CD4-positive, alpha-beta T cell (primary cell): ENCODE results near the gene ATP2B2. TPM values are rescaled to one million over a fixed set of nuclear protein-coding genes. Genes with fewer than 3 reads are reported as not detected.

ENCODE experiments used
- ATAC-seq: fragments of 200-7000 bp; cut with Tn5 transposase; one replicate; pipeline ENCODE4 v1.10.0; 2022; ENCODE audit warnings: mild to moderate bottlenecking; ENCODE audit not compliant: poor library complexity
- CTCF ChIA-PET: fragments of 350-600 bp; sonication (Branson Sonifier 250); formaldehyde crosslinking; loops from one replicate; lab custom pipeline; 2021; ENCODE audit warnings: antibody characterized with exemption, inconsistent platforms; lab: Charles Lee
- POLR2A ChIA-PET: fragments of 350-600 bp; sonication (Branson Sonifier 250); formaldehyde crosslinking; loops from one replicate; lab custom pipeline; 2021; ENCODE audit warnings: antibody characterized with exemption, inconsistent platforms; lab: Charles Lee
- DNase-seq, 14 experiments: peaks; one replicate each; pipeline ENCODE4 v3.0.0-alpha.2; 2013 to 2020; ENCODE audit warnings: mixed read lengths in 2 of 14
- H3K27ac ChIP-seq, 2 donors: one replicate each; pipeline versions ENCODE4 v1.5.1 to v1.7.0; 2013; ENCODE audit warnings: low read length in 2 of 2, low read depth in 1 of 2, mild to moderate bottlenecking in 1 of 2
- H3K27me3 ChIP-seq, 2 experiments: 1 replicate in 1 of 2; 2 replicates in 1 of 2; pipeline versions ENCODE4 v1.6.1 to v1.7.0; 2013; ENCODE audit warnings: low read length in 2 of 2, control low read depth in 1 of 2, mild to moderate bottlenecking in 1 of 2, moderate library complexity in 1 of 2; ENCODE audit not compliant: insufficient read depth in 2 of 2, control insufficient read depth in 1 of 2
- H3K36me3 ChIP-seq: one replicate; pipeline ENCODE4 v1.6.1; 2013; ENCODE audit warnings: low read length, control low read depth; ENCODE audit not compliant: insufficient read depth
- H3K4me1 ChIP-seq: one replicate; pipeline ENCODE4 v1.6.1; 2013; ENCODE audit warnings: low read length, control low read depth; ENCODE audit not compliant: insufficient read depth
- H3K4me3 ChIP-seq: one replicate; pipeline ENCODE4 v1.5.1; 2013; ENCODE audit warnings: mild to moderate bottlenecking, low read length, moderate library complexity
- H3K9me3 ChIP-seq, 2 experiments: 1 replicate in 1 of 2; 2 replicates in 1 of 2; pipeline versions ENCODE4 v1.6.1 to v1.7.0; 2013; ENCODE audit warnings: low read length in 2 of 2, mild to moderate bottlenecking in 2 of 2, control low read depth in 1 of 2, moderate library complexity in 1 of 2; ENCODE audit not compliant: control insufficient read depth in 1 of 2, insufficient read depth in 1 of 2
- H3K27ac Mint-ChIP-seq: one replicate; pipeline ENCODE4 v1.8.0; 2020; ENCODE audit warnings: mixed read lengths
- H3K27me3 Mint-ChIP-seq: one replicate; pipeline ENCODE4 v1.8.0; 2021; ENCODE audit warnings: mixed read lengths
- H3K36me3 Mint-ChIP-seq: one replicate; pipeline ENCODE4 v1.8.0; 2021; ENCODE audit warnings: low read depth, mixed read lengths
- H3K4me1 Mint-ChIP-seq: one replicate; pipeline ENCODE4 v1.8.0; 2021; ENCODE audit warnings: low read depth, mixed read lengths
- H3K4me3 Mint-ChIP-seq: one replicate; pipeline ENCODE4 v1.8.0; 2020; ENCODE audit warnings: mild to moderate bottlenecking, mixed read lengths
- H3K9me3 Mint-ChIP-seq: one replicate; pipeline ENCODE4 v1.8.0; 2020; ENCODE audit warnings: mixed read lengths
- CTCF ChIP-seq: fragments of 200-600 bp; IDR thresholded peaks from one replicate; pipeline ENCODE4 v1.8.0; 2022; ENCODE audit warnings: antibody characterized with exemption, mild to moderate bottlenecking
- intact Hi-C, 2 experiments: fragments of 100-400 bp; cut with DNase I in 1 of 2; cut with micrococcal nuclease in 1 of 2; formaldehyde crosslinking; loops; one replicate each; pipeline versions ENCODE4 v1.15.1 to v1.9.0; 2023 to 2025; cut with DNase I, micrococcal nuclease
- total RNA-seq, 174 experiments: library from RNA in 2 of 174; stranded (reverse) in 2 of 174; gene quantifications; one replicate each; pipeline ENCODE4 v1.2.3 and lab custom pipeline; 2021 to 2026

Gene ATP2B2
- total RNA-seq, 2 experiments from 2014 or later: not detected

DNA sequence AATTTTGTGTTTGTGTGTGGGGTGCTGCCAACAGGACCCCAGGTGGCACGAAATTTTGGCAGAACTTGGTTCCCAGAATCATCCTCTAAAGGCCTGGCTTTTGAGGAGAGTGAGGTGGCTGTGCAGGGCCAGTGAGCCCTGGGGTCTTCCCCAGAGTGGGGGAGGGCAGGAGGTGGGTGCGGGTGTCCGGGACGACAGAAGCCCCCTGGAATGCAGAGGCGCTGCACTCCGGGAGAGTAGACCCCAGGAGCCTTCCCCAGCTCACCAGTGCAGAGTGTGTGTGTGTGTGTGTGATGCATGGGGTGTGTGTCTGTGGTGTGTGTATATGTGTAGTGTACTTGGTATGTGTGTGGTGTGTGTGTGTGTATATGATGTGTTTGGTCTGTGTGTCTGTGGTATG lies 140.1 kb downstream of the ATP2B2 start:
- Histone ChIP-seq H3K27ac (no peak overlapping the region), H3K9me3 (peaks cover 0 to 5% of the 10 kb centered on the region in 2 experiments), H3K27me3 (peaks cover 0 to 3% of the 10 kb centered on the region in 2 experiments), H3K4me1 (peaks cover 8% of the 10 kb centered on the region), H3K4me3 (no peak overlapping the region), H3K36me3 (no peaks in the 10 kb centered on the region)
- ChIA-PET CTCF (no interaction called here), POLR2A (no interaction called here)
- Mint-ChIP-seq H3K9me3 (no peaks in the 10 kb centered on the region), H3K4me1 (no peaks in the 10 kb centered on the region), H3K27me3 (peaks cover 6% of the 10 kb centered on the region), H3K4me3 (no peak overlapping the region), H3K27ac (no peak overlapping the region), H3K36me3 (no peaks in the 10 kb centered on the region)
- DNase-seq: no peak
- no peak for TF ChIP-seq CTCF
- ATAC-seq: no peak
- intact Hi-C loops: no loop called here

DNA sequence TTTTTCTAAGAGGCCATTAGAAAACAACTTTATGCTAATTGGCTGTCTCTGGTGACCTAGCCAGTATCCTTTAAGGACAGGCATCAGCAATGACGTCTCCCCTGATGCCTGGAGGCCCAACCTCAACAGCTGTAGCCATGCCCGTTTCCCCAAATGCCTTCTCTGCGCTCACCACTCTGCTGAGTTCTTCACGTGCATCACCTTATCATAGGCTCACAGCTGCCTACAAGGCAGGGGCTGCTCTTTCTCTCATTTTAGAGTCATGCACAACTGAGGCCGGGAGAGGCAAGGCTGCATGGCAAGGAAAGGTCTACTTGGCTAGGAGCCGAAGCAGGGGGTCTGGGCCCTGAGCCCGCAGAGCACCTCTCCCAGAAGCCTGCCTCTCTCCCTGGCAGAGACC lies 140.6 kb downstream of the ATP2B2 start:
- Histone ChIP-seq H3K9me3 (peaks cover 0 to 9% of the 10 kb centered on the region in 2 experiments), H3K36me3 (no peaks in the 10 kb centered on the region), H3K27me3 (peaks cover 0 to 3% of the 10 kb centered on the region in 2 experiments), H3K4me1 (peaks cover 8% of the 10 kb centered on the region), H3K27ac (no peak overlapping the region), H3K4me3 (no peak overlapping the region)
- DNase-seq (no peak), ATAC-seq (no peak)
- Mint-ChIP-seq H3K27ac (no peak overlapping the region), H3K36me3 (no peaks in the 10 kb centered on the region), H3K4me3 (no peak overlapping the region), H3K9me3 (no peaks in the 10 kb centered on the region), H3K27me3 (peaks cover 6% of the 10 kb centered on the region), H3K4me1 (no peaks in the 10 kb centered on the region)
- intact Hi-C loops: no loop called here
- CTCF ChIA-PET: no interaction called here
- POLR2A ChIA-PET: no interaction called here
- TF ChIP-seq CTCF: no peak

GRCh38 chr3:10363935-10364334 lies 141.5 kb downstream of the ATP2B2 start:
- DNase-seq: no peak
- no peak overlapping the region for H3K27ac Mint-ChIP-seq
- no peak overlapping the region for H3K4me3 ChIP-seq
- POLR2A ChIA-PET: no interaction called here
- no peak overlapping the region for H3K4me3 Mint-ChIP-seq
- no peak for ATAC-seq
- TF ChIP-seq CTCF: no peak
- intact Hi-C loops: no loop called here
- CTCF ChIA-PET: no interaction called here
- H3K27me3 Mint-ChIP-seq: peaks cover 6% of the 10 kb centered on the region
- no peaks in the 10 kb centered on the region for H3K36me3 Mint-ChIP-seq
- no peaks in the 10 kb centered on the region for H3K36me3 ChIP-seq
- H3K27ac ChIP-seq: no peak overlapping the region
- H3K9me3 Mint-ChIP-seq: no peaks in the 10 kb centered on the region
- H3K27me3 ChIP-seq: peaks cover 0 to 3% of the 10 kb centered on the region in 2 experiments
- H3K4me1 ChIP-seq: peaks cover 8% of the 10 kb centered on the region
- peaks cover 0 to 11% of the 10 kb centered on the region in 2 experiments for H3K9me3 ChIP-seq
- H3K4me1 Mint-ChIP-seq: no peaks in the 10 kb centered on the region
